AG09309 (cell line): ENCODE data around the gene CBLC.

Experiments used
- DNase-seq: peaks from one replicate; pipeline ENCODE4 v3.0.0-alpha.2; 2010; ENCODE audit warnings: low read depth
- H3K4me3 ChIP-seq: 2 replicates; pipeline ENCODE4 v1.5.1; 2011; ENCODE audit warnings: mild to moderate bottlenecking, low read depth, low read length, moderate library complexity; ENCODE audit not compliant: control insufficient read depth
- TF ChIP-seq, protein P1 (sequence below): IDR thresholded peaks from 2 replicates; pipeline ENCODE4 v1.5.1; 2011; ENCODE audit warnings: mild to moderate bottlenecking, low read depth, low read length, inconsistent platforms; ENCODE audit not compliant: insufficient read depth, control insufficient read depth; ENCODE audit errors: missing control alignments

CBLC gene

DNA sequence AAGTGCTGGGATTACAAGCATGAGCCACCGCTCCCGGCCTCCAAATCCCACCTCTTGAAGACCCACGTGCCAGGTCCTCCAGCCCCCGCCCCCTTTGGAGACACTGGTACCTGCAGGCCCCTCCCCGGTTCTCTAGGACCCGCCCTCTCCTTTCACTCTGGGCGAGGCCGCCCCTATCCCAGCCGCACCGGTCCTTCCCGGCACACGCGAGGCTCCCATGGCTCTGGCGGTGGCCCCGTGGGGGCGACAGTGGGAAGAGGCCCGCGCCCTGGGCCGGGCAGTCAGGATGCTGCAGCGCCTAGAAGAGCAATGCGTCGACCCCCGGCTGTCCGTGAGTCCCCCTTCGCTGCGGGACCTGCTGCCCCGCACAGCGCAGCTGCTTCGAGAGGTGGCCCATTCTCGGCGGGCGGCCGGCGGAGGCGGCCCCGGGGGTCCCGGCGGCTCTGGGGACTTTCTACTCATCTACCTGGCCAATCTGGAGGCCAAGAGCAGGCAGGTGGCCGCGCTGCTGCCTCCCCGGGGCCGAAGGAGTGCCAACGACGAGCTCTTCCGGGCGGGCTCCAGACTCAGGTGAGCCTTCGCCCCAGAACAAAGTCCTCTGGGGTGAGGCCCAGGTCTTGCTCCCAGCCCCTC, at the start of gene CBLC:
Gene CBLC, plus strand, starts transcription at position 176 of the 633 bp plus-strand sequence. Its CDS starts 42 bp downstream, at position 218.
- H3K4me3 ChIP-seq, result no peak within 1 kb of the TSS
- DNase-seq, result no peak
- TF ChIP-seq, protein P1, sequence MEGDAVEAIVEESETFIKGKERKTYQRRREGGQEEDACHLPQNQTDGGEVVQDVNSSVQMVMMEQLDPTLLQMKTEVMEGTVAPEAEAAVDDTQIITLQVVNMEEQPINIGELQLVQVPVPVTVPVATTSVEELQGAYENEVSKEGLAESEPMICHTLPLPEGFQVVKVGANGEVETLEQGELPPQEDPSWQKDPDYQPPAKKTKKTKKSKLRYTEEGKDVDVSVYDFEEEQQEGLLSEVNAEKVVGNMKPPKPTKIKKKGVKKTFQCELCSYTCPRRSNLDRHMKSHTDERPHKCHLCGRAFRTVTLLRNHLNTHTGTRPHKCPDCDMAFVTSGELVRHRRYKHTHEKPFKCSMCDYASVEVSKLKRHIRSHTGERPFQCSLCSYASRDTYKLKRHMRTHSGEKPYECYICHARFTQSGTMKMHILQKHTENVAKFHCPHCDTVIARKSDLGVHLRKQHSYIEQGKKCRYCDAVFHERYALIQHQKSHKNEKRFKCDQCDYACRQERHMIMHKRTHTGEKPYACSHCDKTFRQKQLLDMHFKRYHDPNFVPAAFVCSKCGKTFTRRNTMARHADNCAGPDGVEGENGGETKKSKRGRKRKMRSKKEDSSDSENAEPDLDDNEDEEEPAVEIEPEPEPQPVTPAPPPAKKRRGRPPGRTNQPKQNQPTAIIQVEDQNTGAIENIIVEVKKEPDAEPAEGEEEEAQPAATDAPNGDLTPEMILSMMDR, result no peak

DNA sequence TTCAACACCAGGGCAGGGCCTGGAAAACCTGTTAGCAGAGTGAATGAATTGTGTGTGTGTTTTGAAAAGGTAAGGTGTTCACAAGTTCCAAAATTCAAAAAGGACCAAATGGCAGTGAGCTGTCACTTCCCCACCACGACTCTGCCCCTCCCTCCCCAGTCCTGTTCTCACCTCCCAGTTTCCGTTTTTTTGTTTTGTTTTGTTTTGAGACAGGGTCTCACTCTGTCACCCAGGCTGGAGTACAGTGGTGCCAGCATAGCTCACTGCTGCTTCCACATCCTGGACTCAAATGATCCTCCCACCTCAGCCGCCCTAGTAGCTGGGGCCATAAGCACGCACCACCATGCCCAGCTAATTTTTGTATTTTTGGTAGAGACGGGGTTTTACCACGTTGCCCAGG, 49.5 kb upstream of the CBLC start:
- H3K4me3 ChIP-seq, result no peak overlapping the region
- no peak for DNase-seq
- TF ChIP-seq, protein P1, result no peak

DNA sequence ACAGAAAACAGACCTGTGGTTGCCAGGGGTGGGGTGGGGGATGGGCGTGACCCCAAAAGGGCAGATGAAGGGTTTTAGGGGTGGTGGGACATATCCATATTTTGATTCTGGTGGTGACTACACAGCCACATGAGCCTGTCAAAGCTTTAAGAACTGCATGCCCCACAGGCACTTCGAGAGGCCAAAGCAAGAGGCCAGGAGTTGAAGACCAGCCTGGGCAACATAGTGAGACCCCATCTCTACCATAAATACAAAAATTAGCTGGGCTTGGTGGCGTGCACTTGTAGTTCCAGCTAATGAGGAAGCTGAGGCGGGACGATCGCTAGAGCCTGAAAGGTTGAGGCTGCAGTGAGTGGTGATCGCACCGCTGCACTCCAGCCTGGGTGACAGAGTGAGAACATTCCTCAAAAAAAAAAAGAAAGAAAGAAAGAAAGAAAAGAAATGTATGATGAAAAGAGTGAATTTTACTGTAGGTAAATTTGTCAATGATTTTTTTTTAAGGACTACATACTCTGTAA, 48.1 kb upstream of the CBLC start:
- TF ChIP-seq, protein P1, result no peak
- DNase-seq, result no peak
- H3K4me3 ChIP-seq, result no peak overlapping the region

- no peak for DNase-seq
- TF ChIP-seq, protein P1, result no peak
- no peak overlapping the region for H3K4me3 ChIP-seq
These were observed 46.6 kb upstream of the CBLC start for GRCh38 chr19:44731081-44731480.

DNA sequence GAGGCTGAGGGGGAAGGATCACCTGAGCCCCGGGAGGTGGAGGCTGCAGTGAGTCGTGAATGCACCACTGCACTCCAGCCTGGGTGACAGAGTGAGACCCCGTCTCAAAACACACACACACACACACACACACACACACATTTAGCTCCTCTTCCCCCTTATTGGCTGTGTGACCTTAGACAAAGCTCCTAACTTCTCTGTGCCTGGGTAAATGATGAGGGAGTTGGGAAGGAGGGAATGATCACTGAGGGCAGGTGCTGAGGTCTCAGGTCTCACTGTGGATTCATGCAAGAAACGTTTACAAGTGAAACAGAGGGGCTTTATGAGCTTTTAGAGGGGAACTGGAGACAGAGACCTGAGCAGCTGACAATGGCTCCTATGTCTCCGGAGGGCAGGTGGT, 46.1 kb upstream of the CBLC start:
- no peak overlapping the region for H3K4me3 ChIP-seq
- TF ChIP-seq, protein P1, result no peak
- DNase-seq, result no peak

- no peak for DNase-seq
- TF ChIP-seq, protein P1, result no peak
- H3K4me3 ChIP-seq, result no peak overlapping the region
These were observed 45.3 kb upstream of the CBLC start for GRCh38 chr19:44732235-44733014.
